ENCODE results near the gene SH2D7. TPM values are rescaled to one million over a fixed set of nuclear protein-coding genes. Genes with fewer than 3 reads are reported as not detected.

Gene SH2D7
- total and polyA plus RNA-seq, 2 donors (not counting 1 experiment from before 2014, with no cell fraction given), result not detected

GRCh38 chr15:78084449-78084750 is 8.0 kb upstream of the SH2D7 start:
- WGBS (ENCODE audit: insufficient coverage), result 67% methylated on average over 4 of the region's 5 CpGs
- H3K9me3 Mint-ChIP-seq (ENCODE audit: insufficient read depth), result no peaks in the 10 kb centered on the region
- Histone ChIP-seq H3K36me3 (replicated peaks in 1 of 2; ENCODE audit: control extremely low read depth in 1 of 2, control insufficient read depth in 1 of 2, extremely low read depth in 1 of 2, insufficient read depth in 2 of 2, low read length in 1 of 2) (no peaks in the 10 kb centered on the region), H3K4me1 (ENCODE audit: control insufficient read depth in 2 of 2, insufficient read depth in 2 of 2, low read length in 2 of 2) (peaks cover 9% of the 10 kb centered on the region in 2 donors), H4K20me1 (ENCODE audit: control insufficient read depth, insufficient read depth, low read length, poor library complexity, severe bottlenecking) (no peaks in the 10 kb centered on the region), H3K27me3 (replicated peaks in 1 of 4; ENCODE audit: control extremely low read depth in 1 of 4, control insufficient read depth in 3 of 4, insufficient read depth in 4 of 4, low read length in 3 of 4) (no peaks in the 10 kb centered on the region), H3K79me2 (ENCODE audit: control insufficient read depth, insufficient read depth, low read length) (no peaks in the 10 kb centered on the region), H3K27ac (ENCODE audit: low read length in 2 of 2) (no peak overlapping the region), H3K4me2 (replicated peaks; ENCODE audit: low read depth, low read length, poor library complexity, severe bottlenecking) (no peak overlapping the region), H3K9ac (ENCODE audit: low read length) (no peak overlapping the region), H3K4me3 (ENCODE audit: control extremely low read depth in 1 of 5, extremely low read depth in 1 of 5, insufficient read depth in 1 of 5, low read depth in 2 of 5, low read length in 4 of 5) (no peak overlapping the region), H3K9me3 (ENCODE audit: control extremely low read depth in 1 of 3, control insufficient read depth in 2 of 3, insufficient read depth in 1 of 3, low read length in 2 of 3) (no peaks in the 10 kb centered on the region), H2AFZ (ENCODE audit: insufficient read depth, low read depth, low read length, poor library complexity, severe bottlenecking) (no peak overlapping the region)
- no peak for ATAC-seq (ENCODE audit: low read depth)
- ChIA-PET POLR2A (no interaction called here), CTCF (interaction anchor here (1.2 kb wide), 1 partner anchor 120 kb away, joined by 3 read pairs; no protein-coding TSS in a partner anchor)
- H3K27ac Mint-ChIP-seq, result no peak overlapping the region
- H3K27me3 Mint-ChIP-seq, result no peaks in the 10 kb centered on the region
- H3K4me1 Mint-ChIP-seq, result peaks cover 14% of the 10 kb centered on the region
- no peak for TF ChIP-seq CTCF (IDR thresholded peaks at IDR 0.05)
- no peak for TF ChIP-seq EZH2 (IDR thresholded peaks at IDR 0.05; ENCODE audit: borderline replicate concordance, insufficient read depth, low read depth, low read length, poor library complexity, severe bottlenecking)
- intact Hi-C loops (cut with micrococcal nuclease), result no loop called here
- H3K4me3 Mint-ChIP-seq, result no peak overlapping the region
- no peak for DNase-seq

- DNase-seq (no peak), ATAC-seq (ENCODE audit: low read depth) (no peak)
- intact Hi-C loops (cut with micrococcal nuclease), result loop anchor here (5.0 kb wide), 1 partner anchor 34 kb away; no protein-coding TSS in a partner anchor
- Histone ChIP-seq H3K36me3 (replicated peaks in 1 of 2; ENCODE audit: control extremely low read depth in 1 of 2, control insufficient read depth in 1 of 2, extremely low read depth in 1 of 2, insufficient read depth in 2 of 2, low read length in 1 of 2) (no peaks in the 10 kb centered on the region), H3K27me3 (replicated peaks in 1 of 4; ENCODE audit: control extremely low read depth in 1 of 4, control insufficient read depth in 3 of 4, insufficient read depth in 4 of 4, low read length in 3 of 4) (no peaks in the 10 kb centered on the region), H3K27ac (ENCODE audit: low read length in 2 of 2) (no peak overlapping the region), H3K79me2 (ENCODE audit: control insufficient read depth, insufficient read depth, low read length) (no peaks in the 10 kb centered on the region), H3K9ac (ENCODE audit: low read length) (no peak overlapping the region), H3K9me3 (ENCODE audit: control extremely low read depth in 1 of 3, control insufficient read depth in 2 of 3, insufficient read depth in 1 of 3, low read length in 2 of 3) (no peaks in the 10 kb centered on the region), H3K4me1 (ENCODE audit: control insufficient read depth in 2 of 2, insufficient read depth in 2 of 2, low read length in 2 of 2) (peaks cover 9% of the 10 kb centered on the region in 2 donors), H3K4me2 (replicated peaks; ENCODE audit: low read depth, low read length, poor library complexity, severe bottlenecking) (no peak overlapping the region), H2AFZ (ENCODE audit: insufficient read depth, low read depth, low read length, poor library complexity, severe bottlenecking) (no peak overlapping the region), H4K20me1 (ENCODE audit: control insufficient read depth, insufficient read depth, low read length, poor library complexity, severe bottlenecking) (no peaks in the 10 kb centered on the region), H3K4me3 (ENCODE audit: control extremely low read depth in 1 of 5, extremely low read depth in 1 of 5, insufficient read depth in 1 of 5, low read depth in 2 of 5, low read length in 4 of 5) (no peak overlapping the region)
- Mint-ChIP-seq H3K4me1 (peaks cover 14% of the 10 kb centered on the region), H3K27ac (no peak overlapping the region), H3K9me3 (ENCODE audit: insufficient read depth) (no peaks in the 10 kb centered on the region), H3K27me3 (peaks cover 4% of the 10 kb centered on the region), H3K4me3 (no peak overlapping the region)
- TF ChIP-seq CTCF (IDR thresholded peaks at IDR 0.05) (no peak), EZH2 (IDR thresholded peaks at IDR 0.05; ENCODE audit: borderline replicate concordance, insufficient read depth, low read depth, low read length, poor library complexity, severe bottlenecking) (no peak)
- no CpG with 5 or more reads among the region's 1 CpG for WGBS (ENCODE audit: insufficient coverage)
- CTCF ChIA-PET, result interaction anchor here (1.1 kb wide), 1 partner anchor 120 kb away, joined by 3 read pairs; no protein-coding TSS in a partner anchor
- POLR2A ChIA-PET, result no interaction called here
Observed at GRCh38 chr15:78085928-78086327, 6.4 kb upstream of the SH2D7 start.

Measured in B cell (primary cell).